CD4-positive, CD25-positive, alpha-beta regulatory T cell (primary cell): ENCODE data around the gene MTHFD1L. TPM values are rescaled to one million over a fixed set of nuclear protein-coding genes. Genes with fewer than 3 reads are reported as not detected.

Experiments used
- ATAC-seq, 2 donors: fragments of 150-1000 bp; cut with Tn5 transposase; one replicate each; pipeline ENCODE4 v1.10.0; 2021; ENCODE audit warnings: low read depth in 2 of 2, moderate number of reproducible peaks in 2 of 2, moderate library complexity in 1 of 2
- DNase-seq, 3 donors: peaks; one replicate each; pipeline versions ENCODE4 v3.0.0 to v3.0.0-alpha.2; 2012 to 2022; ENCODE audit warnings: mixed read lengths in 1 of 3
- H3K27ac ChIP-seq: one replicate; pipeline ENCODE4 v1.7.0; 2013; ENCODE audit warnings: mild to moderate bottlenecking, low read length; ENCODE audit not compliant: insufficient read depth, poor library complexity, severe bottlenecking
- H3K27me3 ChIP-seq: one replicate; pipeline ENCODE4 v1.7.0; 2013; ENCODE audit warnings: low read length; ENCODE audit not compliant: control insufficient read depth, insufficient read depth
- H3K36me3 ChIP-seq: one replicate; pipeline ENCODE4 v1.7.0; 2013; ENCODE audit warnings: mild to moderate bottlenecking, low read length, moderate library complexity; ENCODE audit not compliant: control insufficient read depth, insufficient read depth
- H3K4me1 ChIP-seq: 2 replicates; pipeline ENCODE4 v1.7.0; 2013; ENCODE audit warnings: mild to moderate bottlenecking, low read length; ENCODE audit not compliant: insufficient read depth, control insufficient read depth, poor library complexity, severe bottlenecking
- H3K4me3 ChIP-seq: one replicate; pipeline ENCODE4 v1.7.0; 2013; ENCODE audit warnings: low read depth, mild to moderate bottlenecking, low read length, moderate library complexity
- H3K9me3 ChIP-seq, 2 experiments: 1 replicate in 1 of 2; 2 replicates in 1 of 2; pipeline ENCODE4 v1.7.0; 2013; ENCODE audit warnings: low read length in 2 of 2, mild to moderate bottlenecking in 1 of 2, moderate library complexity in 1 of 2; ENCODE audit not compliant: control insufficient read depth in 2 of 2
- H3K27ac Mint-ChIP-seq, 3 donors: one replicate each; pipeline ENCODE4 v1.8.0; 2020 to 2022; ENCODE audit warnings: mild to moderate bottlenecking in 3 of 3, mixed read lengths in 3 of 3, moderate library complexity in 2 of 3
- H3K27me3 Mint-ChIP-seq: one replicate; pipeline ENCODE4 v1.8.0; 2022; ENCODE audit warnings: mild to moderate bottlenecking, mixed read lengths
- H3K36me3 Mint-ChIP-seq: one replicate; pipeline ENCODE4 v1.8.0; 2020; ENCODE audit warnings: mixed read lengths
- H3K4me1 Mint-ChIP-seq, 4 donors: one replicate each; pipeline ENCODE4 v1.8.0; 2020 to 2022; ENCODE audit warnings: mixed read lengths in 4 of 4, mild to moderate bottlenecking in 1 of 4
- H3K4me3 Mint-ChIP-seq, 4 donors: one replicate each; pipeline ENCODE4 v1.8.0; 2020 to 2022; ENCODE audit warnings: mild to moderate bottlenecking in 4 of 4, mixed read lengths in 4 of 4, moderate library complexity in 3 of 4
- H3K9me3 Mint-ChIP-seq, 7 donors: one replicate each; pipeline ENCODE4 v1.8.0; 2020 to 2022; ENCODE audit warnings: mixed read lengths in 7 of 7, mild to moderate bottlenecking in 3 of 7, moderate library complexity in 2 of 7
- polyA plus RNA-seq, 4 donors: library from polyadenylated mRNA; unstranded; fragments of 300-500 nt; fragmentation: Illumina TruSeq; gene quantifications; one replicate each; pipeline ENCODE4 v1.2.3, GENCODE V29; 2021
- total RNA-seq: library from RNA; stranded (reverse); gene quantifications from one replicate; pipeline ENCODE4 v1.2.3, GENCODE V29; 2022

Gene MTHFD1L
- total and polyA plus RNA-seq, 5 donors from 2014 or later, result 2.0 to 11.1 (median 3.4) TPM

- ATAC-seq, result no peak
- H3K27ac Mint-ChIP-seq, result no peak overlapping the region
Observed at GRCh38 chr6:150915131-150915879, 49.8 kb downstream of the MTHFD1L start.

GRCh38 chr6:150915880-150916265 lies 50.4 kb downstream of the MTHFD1L start:
- Histone ChIP-seq H3K27ac (no peak overlapping the region), H3K27me3 (no peaks in the 10 kb centered on the region), H3K4me3 (no peak overlapping the region), H3K4me1 (no peaks in the 10 kb centered on the region), H3K36me3 (no peaks in the 10 kb centered on the region), H3K9me3 (no peaks in the 10 kb centered on the region)
- no peak for DNase-seq
- H3K27ac Mint-ChIP-seq, result no peak overlapping the region
- H3K4me1 Mint-ChIP-seq, result peaks cover 0 to 1% (median 0%) of the 10 kb centered on the region in 4 donors
- peaks cover 14% of the 10 kb centered on the region for H3K36me3 Mint-ChIP-seq
- H3K27me3 Mint-ChIP-seq, result no peaks in the 10 kb centered on the region
- peaks cover 0 to 2% (median 0%) of the 10 kb centered on the region in 7 donors for H3K9me3 Mint-ChIP-seq
- no peak for ATAC-seq
- H3K4me3 Mint-ChIP-seq, result no peak overlapping the region

More at GRCh38 chr6:150915131-150915879, 49.8 kb downstream of the MTHFD1L start:
- no peaks in the 10 kb centered on the region for H3K27me3 ChIP-seq
- H3K27me3 Mint-ChIP-seq, result no peaks in the 10 kb centered on the region
- H3K9me3 Mint-ChIP-seq, result peaks cover 0 to 2% (median 0%) of the 10 kb centered on the region in 7 donors
- peaks cover 0 to 1% (median 0%) of the 10 kb centered on the region in 4 donors for H3K4me1 Mint-ChIP-seq
- no peak for DNase-seq
- no peaks in the 10 kb centered on the region for H3K4me1 ChIP-seq
- no peak overlapping the region for H3K27ac ChIP-seq
- peaks cover 14% of the 10 kb centered on the region for H3K36me3 Mint-ChIP-seq
- H3K9me3 ChIP-seq, result no peaks in the 10 kb centered on the region
- H3K4me3 Mint-ChIP-seq, result no peak overlapping the region
- H3K4me3 ChIP-seq, result no peak overlapping the region
- H3K36me3 ChIP-seq, result no peaks in the 10 kb centered on the region

- H3K36me3 ChIP-seq, result no peaks in the 10 kb centered on the region
- H3K4me3 Mint-ChIP-seq, result no peak overlapping the region
- no peaks in the 10 kb centered on the region for H3K9me3 ChIP-seq
- DNase-seq, result no peak
- H3K36me3 Mint-ChIP-seq, result peaks cover 14% of the 10 kb centered on the region
- ATAC-seq, result no peak
- H3K9me3 Mint-ChIP-seq, result no peaks in the 10 kb centered on the region
- no peaks in the 10 kb centered on the region for H3K27me3 ChIP-seq
- H3K27ac Mint-ChIP-seq, result no peak overlapping the region
- no peaks in the 10 kb centered on the region for H3K4me1 ChIP-seq
- no peaks in the 10 kb centered on the region for H3K27me3 Mint-ChIP-seq
- no peak overlapping the region for H3K4me3 ChIP-seq
- no peak overlapping the region for H3K27ac ChIP-seq
- no peaks in the 10 kb centered on the region for H3K4me1 Mint-ChIP-seq
Observed at GRCh38 chr6:150919938-150920337, 54.4 kb downstream of the MTHFD1L start.

GRCh38 chr6:150922137-150922536 lies 56.6 kb downstream of the MTHFD1L start:
- no peaks in the 10 kb centered on the region for H3K9me3 Mint-ChIP-seq
- no peak overlapping the region for H3K4me3 Mint-ChIP-seq
- Histone ChIP-seq H3K4me3 (no peak overlapping the region), H3K36me3 (no peaks in the 10 kb centered on the region), H3K27me3 (no peaks in the 10 kb centered on the region), H3K4me1 (no peaks in the 10 kb centered on the region), H3K27ac (no peak overlapping the region), H3K9me3 (no peaks in the 10 kb centered on the region)
- no peak for ATAC-seq
- peaks cover 17% of the 10 kb centered on the region for H3K36me3 Mint-ChIP-seq
- no peaks in the 10 kb centered on the region for H3K27me3 Mint-ChIP-seq
- no peak overlapping the region for H3K27ac Mint-ChIP-seq
- no peak for DNase-seq
- H3K4me1 Mint-ChIP-seq, result peaks cover 0 to 3% (median 0%) of the 10 kb centered on the region in 4 donors

GRCh38 chr6:150924808-150925589 lies 59.5 kb downstream of the MTHFD1L start:
- peaks cover 0 to 3% (median 0%) of the 10 kb centered on the region in 4 donors for H3K4me1 Mint-ChIP-seq
- H3K27ac Mint-ChIP-seq, result peak overlapping the region in 2 of 3 donors; percentile 52 to 80
- Histone ChIP-seq H3K27me3 (no peaks in the 10 kb centered on the region), H3K4me3 (no peak overlapping the region), H3K27ac (no peak overlapping the region), H3K36me3 (no peaks in the 10 kb centered on the region), H3K4me1 (no peaks in the 10 kb centered on the region), H3K9me3 (no peaks in the 10 kb centered on the region)
- no peak for ATAC-seq
- H3K36me3 Mint-ChIP-seq, result peaks cover 5% of the 10 kb centered on the region
- H3K9me3 Mint-ChIP-seq, result no peaks in the 10 kb centered on the region
- DNase-seq, result no peak
- H3K27me3 Mint-ChIP-seq, result no peaks in the 10 kb centered on the region
- no peak overlapping the region for H3K4me3 Mint-ChIP-seq

- Mint-ChIP-seq H3K4me1 (peaks cover 0 to 3% (median 0%) of the 10 kb centered on the region in 4 donors), H3K27ac (no peak overlapping the region), H3K9me3 (no peaks in the 10 kb centered on the region), H3K4me3 (no peak overlapping the region), H3K36me3 (peaks cover 3% of the 10 kb centered on the region), H3K27me3 (no peaks in the 10 kb centered on the region)
- no peak for DNase-seq
- no peaks in the 10 kb centered on the region for H3K36me3 ChIP-seq
- ATAC-seq, result no peak
- H3K27me3 ChIP-seq, result no peaks in the 10 kb centered on the region
- no peaks in the 10 kb centered on the region for H3K4me1 ChIP-seq
- H3K4me3 ChIP-seq, result no peak overlapping the region
- H3K9me3 ChIP-seq, result no peaks in the 10 kb centered on the region
- H3K27ac ChIP-seq, result no peak overlapping the region
Observed at GRCh38 chr6:150925590-150925928, 60.1 kb downstream of the MTHFD1L start.

GRCh38 chr6:150925976-150926375 lies 60.5 kb downstream of the MTHFD1L start:
- ATAC-seq (no peak), DNase-seq (no peak)
- no peaks in the 10 kb centered on the region for H3K9me3 Mint-ChIP-seq
- Histone ChIP-seq H3K36me3 (no peaks in the 10 kb centered on the region), H3K27me3 (no peaks in the 10 kb centered on the region), H3K4me1 (no peaks in the 10 kb centered on the region), H3K27ac (no peak overlapping the region), H3K4me3 (no peak overlapping the region), H3K9me3 (no peaks in the 10 kb centered on the region)
- H3K4me3 Mint-ChIP-seq, result no peak overlapping the region
- H3K4me1 Mint-ChIP-seq, result peaks cover 0 to 3% (median 0%) of the 10 kb centered on the region in 4 donors
- H3K36me3 Mint-ChIP-seq, result peaks cover 3% of the 10 kb centered on the region
- no peak overlapping the region for H3K27ac Mint-ChIP-seq
- H3K27me3 Mint-ChIP-seq, result no peaks in the 10 kb centered on the region
